OCI-LY1 (cell line): ENCODE results near the gene BICDL2.

Experiments
- H2AFZ ChIP-seq: fragments of 200-600 bp; sonication (generic), shearing (Covaris generic); 2 replicates; pipeline ENCODE4 v1.6.0; 2014; ENCODE audit warnings: antibody characterized with exemption, mild to moderate bottlenecking, low read length
- H3F3A ChIP-seq: fragments of 200-600 bp; sonication (generic), shearing (Covaris generic); 2 replicates; pipeline ENCODE4 v1.6.0; 2014; ENCODE audit warnings: mild to moderate bottlenecking, antibody characterized with exemption, low read length, moderate library complexity; ENCODE audit not compliant: insufficient read depth
- H3K27ac ChIP-seq: fragments of 200-600 bp; sonication (generic); 2 replicates; pipeline ENCODE4 v1.5.1; 2014; ENCODE audit warnings: low read length, mixed run types, mild to moderate bottlenecking, low read depth; ENCODE audit not compliant: poor library complexity, severe bottlenecking
- H3K27me3 ChIP-seq: fragments of 200-600 bp; sonication (generic); 2 replicates; pipeline ENCODE4 v1.6.0; 2014; ENCODE audit warnings: antibody characterized with exemption, mild to moderate bottlenecking, low read length, moderate library complexity; ENCODE audit not compliant: insufficient read depth
- H3K36me3 ChIP-seq: fragments of 200-600 bp; sonication (generic); 2 replicates; pipeline ENCODE4 v1.6.1; 2014; ENCODE audit warnings: mild to moderate bottlenecking, antibody characterized with exemption, low read length, moderate library complexity, mixed read lengths; ENCODE audit not compliant: insufficient read depth
- H3K4me1 ChIP-seq: fragments of 200-600 bp; sonication (generic); 2 replicates; pipeline ENCODE4 v1.5.1; 2014; ENCODE audit warnings: mild to moderate bottlenecking, low read length, moderate library complexity; ENCODE audit not compliant: insufficient read depth, severe bottlenecking
- H3K4me2 ChIP-seq: fragments of 200-600 bp; sonication (generic), shearing (Covaris generic); 2 replicates; pipeline ENCODE4 v1.6.1; 2014; ENCODE audit warnings: low read length
- H3K4me3 ChIP-seq: fragments of 200-600 bp; sonication (generic); 2 replicates; pipeline ENCODE4 v1.5.1; 2014; ENCODE audit warnings: low read length, low read depth, mild to moderate bottlenecking, mixed read lengths; ENCODE audit not compliant: poor library complexity, severe bottlenecking
- H3K79me2 ChIP-seq: fragments of 200-600 bp; shearing (Covaris generic); 2 replicates; pipeline ENCODE4 v1.6.1; 2016; ENCODE audit warnings: mixed run types, low read length, mixed read lengths; ENCODE audit not compliant: insufficient read depth
- H3K9ac ChIP-seq: fragments of 200-600 bp; sonication (generic), shearing (Covaris generic); 2 replicates; pipeline ENCODE4 v1.6.1; 2014; ENCODE audit warnings: mild to moderate bottlenecking, low read length, mixed read lengths
- H3K9me2 ChIP-seq: fragments of 200-600 bp; sonication (generic), shearing (Covaris generic); 2 replicates; pipeline ENCODE4 v1.6.1; 2014; ENCODE audit warnings: low read depth, mild to moderate bottlenecking, low read length, mixed read lengths
- H3K9me3 ChIP-seq: fragments of 200-600 bp; shearing (Covaris generic); 2 replicates; pipeline ENCODE4 v1.6.1; 2014; ENCODE audit warnings: low read length, mixed read lengths
- H4K20me1 ChIP-seq: fragments of 200-600 bp; sonication (generic), shearing (Covaris generic); 2 replicates; pipeline ENCODE4 v1.6.0; 2016; ENCODE audit warnings: mild to moderate bottlenecking, low read length; ENCODE audit not compliant: insufficient read depth
- CTCF ChIP-seq: fragments of 200-600 bp; sonication (generic), shearing (Covaris generic); IDR thresholded peaks from 2 replicates; pipeline ENCODE4 v1.5.1; 2017; ENCODE audit warnings: mild to moderate bottlenecking, antibody characterized with exemption, low read length, moderate library complexity, mixed read lengths
- EZH2 ChIP-seq: fragments of 200-600 bp; sonication (generic), shearing (Covaris generic); IDR thresholded peaks from 2 replicates; pipeline ENCODE4 v1.8.0; 2017; ENCODE audit warnings: borderline replicate concordance, mixed run types, mild to moderate bottlenecking, antibody characterized with exemption, low read length, moderate library complexity, mixed read lengths

The BICDL2 gene

GRCh38 chr16:3025032-3026002 lies 11.4 kb downstream of the BICDL2 start:
- H4K20me1 ChIP-seq = no peaks in the 10 kb centered on the region
- no peak overlapping the region for H3K4me2 ChIP-seq
- H2AFZ ChIP-seq = no peak overlapping the region
- peaks cover 38% of the 10 kb centered on the region for H3K4me1 ChIP-seq
- no peak overlapping the region for H3K27ac ChIP-seq
- no peaks in the 10 kb centered on the region for H3K79me2 ChIP-seq
- no peak overlapping the region for H3K9ac ChIP-seq
- no peak overlapping the region for H3K4me3 ChIP-seq
- no peaks in the 10 kb centered on the region for H3K9me2 ChIP-seq
- H3K36me3 ChIP-seq = peaks cover 11% of the 10 kb centered on the region
- H3K9me3 ChIP-seq = no peaks in the 10 kb centered on the region
- H3K27me3 ChIP-seq = peaks cover 3% of the 10 kb centered on the region
- no peaks in the 10 kb centered on the region for H3F3A ChIP-seq
- TF ChIP-seq EZH2 (no peak), CTCF (no peak)

GRCh38 chr16:3023669-3024478 lies 12.9 kb downstream of the BICDL2 start, which contains the start of the genes HCFC1R1 and THOC6:
HCFC1R1 (minus strand) TSS chr16:3023942; CDS start chr16:3023941, 1 bp downstream.
THOC6 (plus strand) TSS chr16:3024035; CDS start chr16:3024327, 292 bp downstream.
- Histone ChIP-seq H3K36me3 (peaks cover 11% of the 10 kb centered on the region), H3F3A (no peaks in the 10 kb centered on the region), H2AFZ (no peak within 1 kb of the TSS), H3K4me3 (peak within 1 kb of the TSS; percentile 71), H3K4me1 (peaks cover 38% of the 10 kb centered on the region), H3K9ac (peak within 1 kb of the TSS; percentile 89), H3K27me3 (no peaks in the 10 kb centered on the region; the same call in 1 of the 2 replicates), H3K9me2 (no peaks in the 10 kb centered on the region), H3K79me2 (no peaks in the 10 kb centered on the region), H3K4me2 (peak within 1 kb of the TSS; percentile 90), H4K20me1 (no peaks in the 10 kb centered on the region), H3K9me3 (no peaks in the 10 kb centered on the region), H3K27ac (peak within 1 kb of the TSS; percentile 81)
- TF ChIP-seq CTCF (no peak), EZH2 (no peak)

DNA sequence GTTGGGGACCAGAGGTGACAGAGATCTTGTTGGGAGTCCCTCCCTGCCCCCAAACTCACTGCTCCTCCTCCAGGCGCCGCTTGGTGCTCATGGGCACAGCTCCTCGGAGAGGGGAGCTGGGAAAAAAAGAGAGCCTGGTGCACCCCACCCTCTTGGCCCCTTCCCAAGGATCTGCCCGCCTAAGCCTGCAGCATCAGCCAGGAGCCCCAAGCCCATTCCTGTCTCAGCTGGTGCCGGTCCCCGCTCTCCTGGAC lies 13.4 kb downstream of the BICDL2 start:
- H3K4me3 ChIP-seq = peak overlapping the region; percentile 71
- no peaks in the 10 kb centered on the region for H3K79me2 ChIP-seq
- peaks cover 11% of the 10 kb centered on the region for H3K36me3 ChIP-seq
- H3K4me2 ChIP-seq = peak overlapping the region; percentile 90
- no peaks in the 10 kb centered on the region for H3F3A ChIP-seq
- no peaks in the 10 kb centered on the region for H3K27me3 ChIP-seq
- H3K27ac ChIP-seq = peak overlapping the region; percentile 81
- H4K20me1 ChIP-seq = no peaks in the 10 kb centered on the region
- H2AFZ ChIP-seq = no peak overlapping the region
- no peaks in the 10 kb centered on the region for H3K9me2 ChIP-seq
- H3K4me1 ChIP-seq = peaks cover 42% of the 10 kb centered on the region
- no peaks in the 10 kb centered on the region for H3K9me3 ChIP-seq
- TF ChIP-seq EZH2 (no peak), CTCF (no peak)
- H3K9ac ChIP-seq = peak overlapping the region; percentile 89
